ENCODE measurements around the gene CBARP.

CBARP gene

GRCh38 chr19:1269478-1270212 lies 31.8 kb upstream of the CBARP start:
- Histone ChIP-seq H3K36me3 (ENCODE audit: control insufficient read depth in 2 of 2, insufficient read depth in 1 of 2, low read length in 2 of 2) (peaks cover 4 to 49% of the 10 kb centered on the region in 2 experiments; a peak in 2 of 3 replicates), H3K27ac (ENCODE audit: extremely low read depth, low read depth, low read length) (peak overlapping the region; percentile 99), H3K4me3 (ENCODE audit: low read depth, low read length) (peak overlapping the region; percentile 44), H3K4me1 (ENCODE audit: control insufficient read depth, insufficient read depth, low read length) (peaks cover 22% of the 10 kb centered on the region), H3K9me3 (ENCODE audit: control insufficient read depth, insufficient read depth, low read depth, low read length) (no peaks in the 10 kb centered on the region)
- POLR2A ChIA-PET = interaction anchor here (0.5 to 7.7 kb wide), 42 partner anchors 8 to 477 kb away, joined by 3 to 407 read pairs (median 6); partner anchors contain the start of genes ABCA7, ATP5F1D, CNN2 and GPX4
- CTCF ChIA-PET = interaction anchor here (0.6 to 11.3 kb wide), 6 partner anchors 10 to 346 kb away, joined by 3 to 299 read pairs (median 4); no protein-coding TSS in a partner anchor
- TF ChIP-seq ZNF571 (tag by site-specific recombination; IDR thresholded peaks at IDR 0.05) (no peak), ZNF404 (tag by site-specific recombination; IDR thresholded peaks at IDR 0.05) (no peak), ZNF777 (tag by site-specific recombination; IDR thresholded peaks at IDR 0.05; ENCODE audit: borderline replicate concordance) (no peak), GLI4 (tag by site-specific recombination; IDR thresholded peaks at IDR 0.05) (no peak), ZNF521 (tag by site-specific recombination; IDR thresholded peaks at IDR 0.05) (no peak), ZNF26 (tag by site-specific recombination; IDR thresholded peaks at IDR 0.05) (no peak), ZNF621 (tag by site-specific recombination; IDR thresholded peaks at IDR 0.05) (no peak), ZNF449 (tag by site-specific recombination; IDR thresholded peaks at IDR 0.05) (no peak), ZNF335 (tag by site-specific recombination; conservative IDR thresholded peaks at IDR 0.05) (peak; percentile 54), YY1 (tag by site-specific recombination; IDR thresholded peaks at IDR 0.05) (peak; percentile 86), GLIS2 (tag by site-specific recombination; IDR thresholded peaks at IDR 0.05) (no peak; the same call in 1 of the 2 replicates), ZBTB10 (tag by site-specific recombination; IDR thresholded peaks at IDR 0.05) (peak; percentile 61; the same call in 1 of the 2 replicates), ZNF624 (tag by site-specific recombination; IDR thresholded peaks at IDR 0.05) (no peak), ZNF629 (tag by site-specific recombination; IDR thresholded peaks at IDR 0.05) (peak; percentile 59), ZNF292 (tag by site-specific recombination; IDR thresholded peaks at IDR 0.05; ENCODE audit: borderline replicate concordance, low read depth) (no peak), ZSCAN30 (tag by site-specific recombination; IDR thresholded peaks at IDR 0.05) (peak; percentile 66; the same call in 1 of the 2 replicates), ZEB2 (tag by site-specific recombination; IDR thresholded peaks at IDR 0.05) (peak; percentile 50), ZNF473 (tag by site-specific recombination; IDR thresholded peaks at IDR 0.05) (no peak), HOXC10 (CRISPR knock-in tag; IDR thresholded peaks at IDR 0.05) (no peak), ZBTB49 (tag by site-specific recombination; IDR thresholded peaks at IDR 0.05; ENCODE audit: low read depth) (no peak), ZNF548 (tag by site-specific recombination; IDR thresholded peaks at IDR 0.05) (no peak), ZSCAN23 (tag by site-specific recombination; IDR thresholded peaks at IDR 0.05) (no peak; the same call in 1 of the 2 replicates), ZNF398 (tag by site-specific recombination; IDR thresholded peaks at IDR 0.05) (no peak; the same call in 1 of the 2 replicates), ZNF747 (tag by site-specific recombination; IDR thresholded peaks at IDR 0.05) (no peak; the same call in 1 of the 2 replicates), ZNF394 (tag by site-specific recombination; IDR thresholded peaks at IDR 0.05; ENCODE audit: borderline replicate concordance) (peak; percentile 37; the same call in 1 of the 2 replicates), SP2 (tag by site-specific recombination; IDR thresholded peaks at IDR 0.05) (peak; percentile 82), ZNF561 (tag by site-specific recombination; IDR thresholded peaks at IDR 0.05; ENCODE audit: borderline replicate concordance) (peak; percentile 90)

All from HEK293 (cell line).